ENCODE measurements around the gene PKHD1. TPM values are rescaled to one million over a fixed set of nuclear protein-coding genes. Genes with fewer than 3 reads are reported as not detected.

PKHD1 gene
- total RNA-seq, 1 donor from 2014 or later, result 0.03 TPM

DNA sequence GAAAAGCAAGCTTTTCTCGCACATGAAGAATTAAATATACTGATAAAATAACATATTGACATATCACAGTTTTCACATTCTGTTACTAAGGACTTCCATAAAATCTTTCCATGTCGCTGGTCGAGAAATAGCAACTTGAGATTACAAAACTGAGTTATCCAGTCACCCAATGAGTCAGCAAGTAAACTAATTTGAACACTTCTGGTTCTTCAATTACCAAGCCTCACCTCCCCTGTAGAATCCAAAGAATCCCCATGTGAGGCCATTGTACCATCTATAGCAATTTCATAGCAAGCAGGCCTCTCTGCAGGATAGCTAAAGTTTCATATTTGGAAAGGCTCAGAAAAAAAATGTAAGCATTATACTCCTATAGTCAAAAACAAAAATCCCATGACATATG lies 87.3 kb downstream of the PKHD1 start:
- H3K4me1 Mint-ChIP-seq (ENCODE audit: unreplicated experiment), result no peaks in the 10 kb centered on the region
- DNase-seq (ENCODE audit: low spot score), result no peak
- H3K9me3 Mint-ChIP-seq (ENCODE audit: unreplicated experiment), result no peaks in the 10 kb centered on the region
- no peaks in the 10 kb centered on the region for H3K36me3 Mint-ChIP-seq (ENCODE audit: low read depth, unreplicated experiment)
- TF ChIP-seq, protein P1, sequence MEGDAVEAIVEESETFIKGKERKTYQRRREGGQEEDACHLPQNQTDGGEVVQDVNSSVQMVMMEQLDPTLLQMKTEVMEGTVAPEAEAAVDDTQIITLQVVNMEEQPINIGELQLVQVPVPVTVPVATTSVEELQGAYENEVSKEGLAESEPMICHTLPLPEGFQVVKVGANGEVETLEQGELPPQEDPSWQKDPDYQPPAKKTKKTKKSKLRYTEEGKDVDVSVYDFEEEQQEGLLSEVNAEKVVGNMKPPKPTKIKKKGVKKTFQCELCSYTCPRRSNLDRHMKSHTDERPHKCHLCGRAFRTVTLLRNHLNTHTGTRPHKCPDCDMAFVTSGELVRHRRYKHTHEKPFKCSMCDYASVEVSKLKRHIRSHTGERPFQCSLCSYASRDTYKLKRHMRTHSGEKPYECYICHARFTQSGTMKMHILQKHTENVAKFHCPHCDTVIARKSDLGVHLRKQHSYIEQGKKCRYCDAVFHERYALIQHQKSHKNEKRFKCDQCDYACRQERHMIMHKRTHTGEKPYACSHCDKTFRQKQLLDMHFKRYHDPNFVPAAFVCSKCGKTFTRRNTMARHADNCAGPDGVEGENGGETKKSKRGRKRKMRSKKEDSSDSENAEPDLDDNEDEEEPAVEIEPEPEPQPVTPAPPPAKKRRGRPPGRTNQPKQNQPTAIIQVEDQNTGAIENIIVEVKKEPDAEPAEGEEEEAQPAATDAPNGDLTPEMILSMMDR (IDR thresholded peaks at IDR 0.05; ENCODE audit: unreplicated experiment), result no peak
- no peaks in the 10 kb centered on the region for H3K27me3 Mint-ChIP-seq (ENCODE audit: unreplicated experiment)
- no peak overlapping the region for H3K27ac Mint-ChIP-seq (ENCODE audit: unreplicated experiment)
- H3K4me3 Mint-ChIP-seq (ENCODE audit: unreplicated experiment), result no peak overlapping the region

DNA sequence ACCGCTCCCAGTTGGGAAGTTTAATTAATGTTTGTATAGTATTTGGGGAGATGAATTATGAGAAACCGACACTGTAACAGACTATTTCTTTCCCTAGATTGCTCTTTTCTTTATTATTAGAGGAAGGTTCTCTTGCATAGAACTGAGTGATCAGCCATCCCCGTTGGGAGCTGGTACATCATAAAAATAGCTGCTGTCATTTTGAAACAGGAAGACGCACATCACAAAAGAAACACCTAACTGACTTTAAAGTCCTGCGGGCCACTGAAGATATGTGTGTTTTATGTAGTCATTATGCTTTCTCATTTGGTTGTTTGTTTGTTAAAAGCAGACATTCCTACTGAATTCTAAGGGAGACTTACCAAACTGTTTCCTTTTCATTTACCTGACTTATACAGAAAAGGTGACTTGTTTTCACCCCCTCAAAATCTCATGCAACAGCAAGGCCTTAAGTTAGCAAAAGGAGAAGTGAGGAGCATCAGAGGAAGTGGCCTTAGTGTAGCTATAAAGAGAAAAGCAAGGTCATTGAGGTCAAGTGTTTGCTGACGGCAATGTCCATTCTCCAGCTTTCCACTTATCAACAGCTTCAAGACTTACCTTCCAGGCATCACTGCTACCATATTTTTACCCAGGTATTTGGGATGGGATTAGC lies 91.0 kb downstream of the PKHD1 start:
- TF ChIP-seq, protein P1 (IDR thresholded peaks at IDR 0.05; ENCODE audit: unreplicated experiment), result no peak
- H3K27ac Mint-ChIP-seq (ENCODE audit: unreplicated experiment), result no peak overlapping the region
- no peaks in the 10 kb centered on the region for H3K27me3 Mint-ChIP-seq (ENCODE audit: unreplicated experiment)
- H3K9me3 Mint-ChIP-seq (ENCODE audit: unreplicated experiment), result no peaks in the 10 kb centered on the region
- no peaks in the 10 kb centered on the region for H3K4me1 Mint-ChIP-seq (ENCODE audit: unreplicated experiment)
- no peak overlapping the region for H3K4me3 Mint-ChIP-seq (ENCODE audit: unreplicated experiment)
- no peaks in the 10 kb centered on the region for H3K36me3 Mint-ChIP-seq (ENCODE audit: low read depth, unreplicated experiment)
- no peak for DNase-seq (ENCODE audit: low spot score)

DNA sequence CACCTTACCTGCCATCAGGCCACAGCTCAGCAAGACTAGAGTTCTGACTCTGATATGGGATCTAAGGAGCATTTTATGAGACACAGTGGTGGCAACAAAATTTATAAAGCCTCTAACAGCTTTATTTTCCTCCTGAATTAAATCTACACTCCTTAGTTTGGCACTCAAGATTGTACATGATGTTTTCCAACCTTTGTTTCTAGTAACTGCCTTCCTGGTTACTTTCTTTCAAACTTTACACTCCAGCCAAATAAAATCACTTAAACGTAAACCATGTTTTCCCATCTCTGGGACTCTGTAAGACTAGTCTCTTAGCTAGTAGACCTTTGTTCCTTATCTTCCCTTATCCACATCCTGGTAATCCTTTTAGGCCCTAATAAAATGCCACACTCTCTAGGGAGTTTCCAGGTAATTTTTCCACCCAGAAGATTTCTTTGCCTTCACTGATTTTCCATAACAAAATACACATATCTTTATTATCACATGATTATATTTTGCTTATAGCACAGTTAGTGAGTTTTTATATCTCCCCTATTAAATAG lies 92.1 kb downstream of the PKHD1 start:
- no peaks in the 10 kb centered on the region for H3K9me3 Mint-ChIP-seq (ENCODE audit: unreplicated experiment)
- H3K4me3 Mint-ChIP-seq (ENCODE audit: unreplicated experiment), result no peak overlapping the region
- H3K4me1 Mint-ChIP-seq (ENCODE audit: unreplicated experiment), result no peaks in the 10 kb centered on the region
- no peak for DNase-seq (ENCODE audit: low spot score)
- no peak overlapping the region for H3K27ac Mint-ChIP-seq (ENCODE audit: unreplicated experiment)
- TF ChIP-seq, protein P1 (IDR thresholded peaks at IDR 0.05; ENCODE audit: unreplicated experiment), result no peak
- H3K27me3 Mint-ChIP-seq (ENCODE audit: unreplicated experiment), result no peaks in the 10 kb centered on the region
- peaks cover 1% of the 10 kb centered on the region for H3K36me3 Mint-ChIP-seq (ENCODE audit: low read depth, unreplicated experiment)

DNA sequence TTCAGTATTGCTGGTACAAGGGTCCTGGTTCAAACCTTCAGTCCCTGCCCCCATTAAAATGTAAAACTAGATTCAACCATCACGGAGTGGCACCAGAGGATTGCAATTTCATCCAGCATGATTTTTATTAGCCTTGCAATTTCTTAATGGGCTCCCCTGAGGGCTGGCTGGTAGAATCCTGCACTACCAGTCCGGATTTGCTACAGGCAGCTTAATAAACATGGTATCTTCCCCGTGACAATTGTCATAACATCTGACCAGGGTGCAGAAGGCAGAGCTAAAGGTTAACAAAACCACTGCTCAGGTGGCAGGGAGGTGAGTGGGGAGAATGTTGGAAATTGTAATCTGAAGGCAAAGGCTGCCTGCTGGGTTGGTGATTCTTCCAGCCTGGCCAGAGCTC lies 94.5 kb downstream of the PKHD1 start:
- DNase-seq (ENCODE audit: low spot score), result no peak
- TF ChIP-seq, protein P1 (IDR thresholded peaks at IDR 0.05; ENCODE audit: unreplicated experiment), result no peak
- Mint-ChIP-seq H3K36me3 (ENCODE audit: low read depth, unreplicated experiment) (peaks cover 5% of the 10 kb centered on the region), H3K27ac (ENCODE audit: unreplicated experiment) (no peak overlapping the region), H3K4me1 (ENCODE audit: unreplicated experiment) (no peaks in the 10 kb centered on the region), H3K27me3 (ENCODE audit: unreplicated experiment) (no peaks in the 10 kb centered on the region), H3K9me3 (ENCODE audit: unreplicated experiment) (no peaks in the 10 kb centered on the region), H3K4me3 (ENCODE audit: unreplicated experiment) (no peak overlapping the region)

DNA sequence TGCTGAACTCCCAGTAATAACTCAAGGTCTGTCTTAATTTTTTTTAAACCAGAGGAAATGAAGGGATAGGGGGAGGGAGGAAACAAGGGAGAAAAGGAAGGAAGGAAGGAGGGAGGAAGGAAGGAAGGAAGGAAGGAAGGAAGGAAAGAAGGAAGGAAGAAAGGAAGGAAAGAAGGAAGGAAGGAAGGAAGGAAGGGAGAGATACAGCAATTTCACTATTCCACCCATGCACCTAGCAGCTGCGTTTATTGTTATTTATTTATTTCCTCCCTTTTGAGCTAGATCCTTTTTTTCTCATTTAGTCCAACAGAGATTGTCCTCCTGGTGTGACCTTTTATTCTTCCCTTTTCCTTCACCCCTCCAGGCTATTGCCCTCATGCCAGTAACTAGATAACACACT lies 97.6 kb downstream of the PKHD1 start:
- Mint-ChIP-seq H3K4me3 (ENCODE audit: unreplicated experiment) (no peak overlapping the region), H3K4me1 (ENCODE audit: unreplicated experiment) (no peaks in the 10 kb centered on the region), H3K27ac (ENCODE audit: unreplicated experiment) (no peak overlapping the region), H3K9me3 (ENCODE audit: unreplicated experiment) (no peaks in the 10 kb centered on the region), H3K36me3 (ENCODE audit: low read depth, unreplicated experiment) (peaks cover 5% of the 10 kb centered on the region), H3K27me3 (ENCODE audit: unreplicated experiment) (peaks cover 1% of the 10 kb centered on the region)
- DNase-seq (ENCODE audit: low spot score), result no peak
- TF ChIP-seq, protein P1 (IDR thresholded peaks at IDR 0.05; ENCODE audit: unreplicated experiment), result no peak

Measured in endothelial cell (in vitro differentiated cells).